Measurements from ENCODE around the gene CELF2.

CELF2 gene

DNA sequence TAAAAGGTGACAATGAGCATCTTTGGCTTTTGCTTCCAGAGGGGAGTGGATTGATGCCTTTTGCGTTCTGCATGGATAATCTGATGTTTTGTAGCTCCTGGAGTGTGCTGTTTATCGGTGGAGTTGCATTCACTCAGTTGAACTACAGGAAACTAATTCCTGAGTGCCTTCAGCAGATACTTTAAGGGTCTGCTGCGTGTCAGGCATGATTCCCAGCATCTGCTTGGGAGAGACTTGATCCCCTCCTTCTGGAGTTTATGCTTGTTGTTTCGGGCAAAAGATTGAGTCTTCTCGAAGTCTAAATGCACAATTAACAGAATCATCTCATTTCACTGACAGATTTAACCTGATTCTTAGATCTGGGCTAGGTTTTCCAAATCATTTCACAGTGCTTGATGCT lies 46.2 kb downstream of the CELF2 start:
- no peak for DNase-seq

DNA sequence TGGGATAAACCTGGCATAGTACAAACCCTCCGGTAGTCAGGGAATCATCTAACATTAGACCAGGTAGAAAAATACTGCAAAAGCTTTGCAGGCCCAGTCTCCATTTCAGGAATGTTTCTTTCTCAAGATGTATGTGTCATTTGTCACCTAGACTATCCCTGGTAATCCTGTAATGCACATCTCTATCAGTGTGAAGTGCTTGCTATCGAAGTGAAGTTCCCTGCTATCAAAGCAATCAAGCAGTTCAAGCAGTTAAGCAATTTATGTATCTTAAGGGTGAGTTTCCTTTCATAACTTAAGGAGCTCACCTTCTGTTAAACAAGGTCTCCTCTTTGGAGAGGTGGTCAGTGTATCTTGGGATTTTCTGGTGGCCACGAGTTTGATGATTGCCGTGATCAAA lies 47.2 kb downstream of the CELF2 start:
- DNase-seq: no peak

DNA sequence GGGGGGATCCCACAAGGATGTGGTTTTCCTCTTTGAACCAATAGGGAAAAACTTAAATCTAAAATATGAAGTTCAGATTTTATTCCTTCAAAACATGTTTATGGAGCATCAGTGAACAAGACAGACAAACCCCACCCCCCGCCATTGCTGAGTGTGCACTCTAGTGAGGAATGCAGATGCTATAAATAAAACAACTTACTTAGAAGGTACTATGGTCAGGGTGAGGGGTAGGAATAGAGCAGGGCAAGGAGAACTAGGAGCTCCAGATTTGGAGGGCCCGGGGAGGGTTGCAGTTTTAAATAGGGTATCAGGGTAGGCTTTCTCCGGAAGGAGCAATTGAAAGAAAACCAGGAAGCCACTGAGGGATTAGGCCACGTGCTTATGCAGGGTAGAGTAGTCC lies 47.9 kb downstream of the CELF2 start:
- no peak for DNase-seq

DNA sequence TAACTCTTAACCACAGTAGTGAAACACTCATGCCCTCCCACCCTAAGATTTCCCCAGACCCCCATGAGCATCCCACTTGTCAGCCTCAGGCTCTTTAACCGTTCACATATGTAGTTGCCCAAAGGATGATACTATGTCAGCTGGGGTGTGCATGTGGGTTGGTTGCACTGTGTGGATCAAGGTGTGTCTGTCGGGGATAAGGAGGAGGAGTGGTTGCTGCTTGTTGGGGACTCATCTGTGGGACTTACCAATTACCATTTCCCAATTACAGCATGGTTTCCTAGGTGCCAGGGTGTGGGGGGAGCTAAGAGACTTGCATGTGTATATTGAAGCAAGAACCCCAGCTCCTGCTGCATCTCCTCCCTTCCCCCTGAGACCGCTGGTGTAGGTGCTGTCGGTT lies 48.8 kb downstream of the CELF2 start:
- DNase-seq: no peak

DNA sequence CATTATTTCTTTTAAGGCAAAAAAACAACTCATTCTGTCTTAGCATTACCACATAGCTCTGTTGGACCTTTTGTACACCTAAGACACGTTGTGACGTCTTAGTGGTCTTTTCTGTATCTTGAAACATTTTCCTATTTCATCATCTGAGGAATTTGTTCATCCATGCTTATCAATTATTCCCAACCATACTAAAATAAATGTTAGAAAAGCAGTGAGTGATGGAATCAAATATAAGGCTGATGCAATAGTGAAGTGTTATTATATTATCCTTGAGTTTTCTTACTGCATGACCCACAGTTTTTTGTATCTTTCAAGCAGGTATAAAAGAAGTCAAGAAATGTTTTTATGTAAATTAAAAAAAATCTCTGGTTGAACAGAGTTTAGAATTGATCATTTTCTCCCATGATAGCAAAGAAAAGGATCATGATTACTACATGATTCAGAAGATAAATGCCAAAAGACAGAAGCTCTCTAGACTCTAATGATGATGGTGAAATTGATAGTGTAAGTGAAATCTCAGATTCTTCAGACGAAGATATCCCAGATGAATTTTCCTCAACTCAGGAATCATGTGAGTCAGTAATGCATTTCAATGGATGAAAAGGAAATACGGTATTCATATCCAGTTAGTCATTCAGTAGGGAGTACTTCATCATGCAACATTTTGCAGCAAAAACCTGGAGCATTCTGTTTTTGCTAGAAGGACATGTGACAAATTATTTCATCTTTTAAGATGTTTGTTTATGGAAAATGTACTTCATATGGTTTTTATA lies 51.4 kb downstream of the CELF2 start:
- no peak for DNase-seq

DNA sequence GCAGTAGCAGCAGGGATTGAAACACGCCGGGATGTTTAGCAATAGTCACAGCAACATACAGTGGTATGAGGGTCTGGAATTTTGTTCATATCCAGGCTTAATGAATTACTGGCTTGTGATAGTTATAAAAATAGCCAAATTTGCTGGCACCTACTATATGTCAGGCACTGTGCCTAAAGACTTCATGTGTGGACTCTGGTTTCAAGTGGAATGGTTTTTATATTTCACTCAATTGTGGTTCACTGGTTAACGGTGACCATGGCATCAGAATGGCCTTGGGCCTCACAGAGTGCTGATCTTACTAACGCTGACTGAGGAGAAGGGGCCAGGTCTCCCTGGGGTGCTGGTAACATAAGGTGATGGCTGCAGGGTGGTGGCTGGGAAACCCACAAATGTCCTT lies 55.7 kb downstream of the CELF2 start:
- DNase-seq: no peak

DNA sequence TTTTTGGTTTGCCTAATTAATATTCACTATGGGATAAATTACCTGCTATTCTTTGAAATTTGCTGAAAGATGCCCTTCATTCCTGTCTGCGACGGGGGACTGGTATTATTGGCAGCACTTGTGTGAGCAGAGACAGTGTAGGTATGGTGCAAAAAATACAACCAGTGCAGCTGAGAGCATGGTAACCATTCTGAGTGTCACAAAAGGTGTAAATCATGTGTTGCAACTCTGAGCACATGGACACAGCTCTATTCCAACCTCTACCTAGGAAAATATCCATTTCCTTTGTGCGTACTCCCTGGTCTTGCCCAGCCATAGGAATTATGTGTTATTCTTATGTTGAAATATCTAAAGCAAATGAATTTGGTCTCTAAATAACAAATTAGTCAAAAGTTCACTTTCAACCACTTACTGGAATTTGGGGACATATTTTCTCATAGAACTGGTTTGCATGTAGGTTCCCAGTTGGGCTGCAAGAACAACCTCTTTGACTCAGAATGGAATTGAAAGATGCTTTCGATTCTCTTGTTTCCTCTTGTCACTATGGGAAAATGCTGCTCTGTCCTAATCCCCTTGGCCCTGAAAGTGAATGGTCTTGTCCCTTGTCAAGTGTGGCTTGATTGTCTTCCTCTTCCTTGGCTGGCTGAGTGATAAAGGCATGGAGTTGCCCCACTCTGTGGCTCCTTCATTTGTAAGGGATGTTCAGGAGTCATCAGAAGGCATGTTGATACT lies 57.0 kb downstream of the CELF2 start:
- no peak for DNase-seq

DNA sequence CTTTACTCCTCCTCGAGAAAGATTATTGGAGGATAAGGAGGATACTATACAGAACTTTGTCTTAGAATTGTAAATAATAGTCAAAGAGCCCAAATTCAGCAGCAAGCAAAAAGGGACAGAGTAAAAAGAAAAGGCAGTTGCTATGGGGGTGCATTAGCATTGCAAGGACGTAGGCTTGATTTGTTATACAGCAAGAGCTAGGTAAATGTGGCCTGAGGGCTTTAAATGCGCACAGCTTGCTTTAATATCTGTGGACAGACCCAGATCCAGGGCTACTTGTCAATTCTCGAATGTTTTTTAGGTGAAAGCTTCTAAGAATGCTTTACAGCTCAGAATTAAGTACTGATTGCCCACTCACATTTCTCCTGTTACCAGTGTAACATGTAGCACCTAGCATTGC lies 58.5 kb downstream of the CELF2 start:
- no peak for DNase-seq

DNA sequence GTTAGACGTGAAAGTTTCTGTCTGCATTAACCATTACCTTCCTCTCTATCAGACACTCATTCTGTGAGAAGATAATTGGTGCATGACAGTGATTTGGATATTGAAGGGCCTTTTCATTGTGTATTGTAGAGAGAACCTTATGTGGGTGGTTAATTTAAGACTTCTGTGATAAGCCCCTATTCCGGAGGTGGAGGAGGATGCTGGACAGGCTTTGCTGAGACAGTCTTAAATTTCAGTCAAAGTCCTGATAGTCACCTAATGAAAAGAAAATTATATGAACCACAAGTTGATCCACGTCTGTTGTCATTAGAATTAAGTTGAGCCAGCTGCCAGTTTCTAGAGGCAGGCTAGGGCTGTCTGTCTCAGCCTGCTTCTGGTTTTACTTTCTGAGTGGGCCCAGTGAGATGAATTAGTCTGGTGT lies 62.9 kb downstream of the CELF2 start:
- DNase-seq: no peak

DNA sequence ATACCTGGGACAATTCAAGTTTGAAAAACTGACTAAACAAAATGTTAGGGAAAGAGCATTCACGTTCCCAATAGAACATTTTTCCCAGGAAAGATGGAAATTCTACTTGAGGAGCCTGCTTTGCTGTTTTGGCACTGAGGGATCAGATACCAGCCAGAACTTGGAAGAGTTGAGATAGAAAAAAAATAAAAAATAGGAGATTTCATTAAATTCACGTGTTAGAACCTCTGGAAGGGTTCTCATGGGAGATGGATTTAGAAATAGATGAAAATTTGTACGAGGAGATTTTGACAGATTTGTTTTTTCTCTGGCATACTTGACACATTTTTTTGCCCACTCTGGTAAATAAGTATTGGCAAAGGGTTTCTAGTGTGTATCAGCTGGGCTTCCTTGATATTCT lies 63.7 kb downstream of the CELF2 start:
- no peak for DNase-seq

DNA sequence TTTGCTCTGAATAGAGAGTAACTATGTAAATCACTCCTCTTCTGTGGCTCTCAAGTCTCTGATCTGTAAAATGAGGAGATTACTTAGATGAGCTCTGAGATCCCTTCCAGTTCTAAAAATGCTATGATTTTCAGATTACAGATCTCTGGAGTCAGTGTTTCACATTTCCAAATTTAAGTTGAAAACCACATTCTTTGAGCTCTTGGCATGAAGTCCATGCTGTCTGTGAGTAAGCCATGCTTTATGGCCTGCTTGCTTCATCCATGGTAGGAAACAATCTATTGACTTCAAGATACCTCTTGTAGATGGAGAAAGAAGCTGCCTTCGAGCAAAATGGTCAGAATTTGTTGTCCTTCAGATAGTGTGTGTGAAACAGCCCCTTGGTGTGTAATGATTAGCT lies 64.9 kb downstream of the CELF2 start:
- no peak for DNase-seq

DNA sequence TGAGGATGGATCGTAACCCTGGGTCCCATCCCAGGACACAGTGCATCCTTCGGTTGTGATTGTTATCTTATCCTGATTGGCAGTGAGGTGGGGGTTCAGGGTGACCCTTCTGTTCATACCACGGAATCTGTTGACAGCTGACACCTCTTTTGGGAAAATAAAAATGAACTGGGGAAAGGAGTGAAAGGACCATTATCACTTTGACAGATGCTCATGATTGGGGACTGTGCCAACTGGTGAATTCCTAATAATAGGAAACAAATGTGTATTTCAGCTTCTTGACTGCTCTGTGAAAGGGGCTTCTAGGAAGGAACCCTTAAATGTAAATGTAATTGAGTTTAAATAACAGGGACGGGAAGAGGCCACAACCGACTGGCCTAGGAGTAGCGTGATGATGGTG lies 65.4 kb downstream of the CELF2 start:
- DNase-seq: no peak

DNA sequence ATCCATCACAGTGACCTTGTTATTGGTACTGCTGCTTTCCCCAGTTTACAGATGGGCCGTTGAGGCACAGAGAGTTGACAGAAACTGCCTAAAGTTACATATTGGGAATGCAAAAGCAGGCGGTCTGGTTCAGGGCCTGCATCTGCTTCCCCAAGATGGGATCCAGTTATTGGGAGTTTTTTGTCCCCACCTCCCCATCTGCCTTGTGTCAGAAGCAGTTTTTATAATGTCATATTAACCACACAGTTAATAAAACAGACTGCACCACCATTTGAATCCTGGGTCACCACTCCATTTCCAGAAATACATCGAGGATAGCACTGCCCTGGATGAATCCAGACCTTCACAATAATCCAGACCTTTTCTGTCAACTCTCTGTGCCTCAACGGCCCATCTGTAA lies 67.9 kb downstream of the CELF2 start:
- no peak for DNase-seq

DNA sequence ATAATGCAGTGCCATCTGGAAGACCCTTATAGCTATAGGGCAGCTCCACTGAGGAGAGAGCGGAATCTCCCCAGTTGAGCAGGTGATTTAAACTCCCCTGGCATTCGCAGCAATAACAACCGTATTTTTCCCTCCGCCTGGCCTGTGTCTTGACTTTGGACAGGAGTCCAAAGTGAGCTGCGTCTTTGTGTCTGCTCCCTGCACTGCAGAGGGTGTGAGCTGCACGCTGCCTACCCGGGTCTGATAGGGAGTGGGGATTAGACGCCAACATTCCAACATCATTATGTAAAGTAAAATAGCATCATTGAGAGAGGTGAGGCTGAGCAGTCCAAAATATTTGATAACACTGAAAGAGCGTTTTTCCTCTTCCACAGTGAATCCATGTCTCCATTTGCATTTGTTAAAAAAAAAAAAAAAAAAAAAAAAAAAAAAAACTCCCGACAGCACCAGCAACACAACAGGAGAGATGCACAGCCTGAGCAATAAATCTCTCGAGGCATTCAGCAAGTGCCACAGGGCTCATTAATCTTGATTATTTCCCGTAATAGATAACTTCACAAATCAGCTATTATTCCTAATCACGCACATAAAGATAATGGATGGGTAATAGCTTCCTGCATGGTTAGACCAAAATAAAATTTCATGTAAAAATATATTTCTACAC lies 68.6 kb downstream of the CELF2 start:
- DNase-seq: no peak

DNA sequence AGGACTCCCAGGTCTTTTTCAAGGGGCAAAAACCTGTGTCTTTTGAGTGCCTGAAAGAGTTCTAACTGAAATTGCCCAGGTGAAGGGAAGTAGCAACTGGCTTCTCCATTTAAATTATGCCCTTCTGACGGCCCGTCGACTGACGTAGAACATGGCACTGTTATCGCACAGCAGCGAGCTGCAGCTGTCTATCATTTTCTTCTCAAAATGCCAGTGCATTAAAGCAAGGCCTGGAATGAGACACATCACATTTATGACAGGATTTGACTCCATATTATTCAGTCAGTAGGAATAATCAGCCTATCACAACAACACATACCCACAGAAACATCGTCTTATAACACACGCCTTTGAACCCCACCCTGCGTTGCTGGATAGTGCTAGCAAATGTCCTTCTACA lies 69.7 kb downstream of the CELF2 start:
- DNase-seq: no peak

DNA sequence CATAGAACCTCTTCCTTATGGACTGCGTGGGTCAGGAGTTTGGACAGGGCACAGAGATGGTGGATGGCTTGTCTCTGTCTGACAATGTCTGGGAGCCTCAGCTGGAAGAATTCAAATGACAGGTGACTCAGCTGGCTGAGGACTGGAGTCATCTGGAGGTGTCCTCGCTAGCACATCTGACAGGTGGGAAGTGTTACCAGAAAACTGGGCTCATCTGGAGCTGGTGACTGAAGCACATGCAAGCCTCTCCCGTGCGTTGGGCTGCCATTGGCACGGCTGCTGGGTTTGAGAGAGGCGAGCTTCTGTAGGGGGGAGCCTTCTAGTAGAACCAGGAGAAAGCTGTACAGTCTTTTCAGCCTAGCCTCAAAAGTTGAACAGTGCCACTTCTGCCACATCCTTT lies 71.0 kb downstream of the CELF2 start:
- DNase-seq: no peak

DNA sequence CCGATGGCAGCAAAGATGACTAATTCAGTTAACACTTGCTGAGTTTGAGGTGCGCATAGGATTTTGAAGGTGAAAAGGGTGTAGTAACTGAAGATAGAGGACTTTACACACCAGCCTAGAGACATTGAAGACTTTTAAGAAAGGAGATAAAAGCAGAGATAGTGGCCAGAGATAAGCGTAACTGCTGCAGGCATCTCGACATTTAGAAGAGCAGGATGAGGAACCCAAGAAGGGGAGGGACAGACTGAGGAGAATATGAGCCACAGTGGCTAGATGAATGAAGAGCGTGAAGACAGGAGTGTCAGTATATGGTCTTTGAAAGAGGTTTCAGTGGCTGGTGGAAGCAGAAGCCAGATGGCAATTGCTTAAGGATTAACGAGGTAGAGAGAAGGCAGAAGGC lies 71.6 kb downstream of the CELF2 start:
- DNase-seq: no peak

DNA sequence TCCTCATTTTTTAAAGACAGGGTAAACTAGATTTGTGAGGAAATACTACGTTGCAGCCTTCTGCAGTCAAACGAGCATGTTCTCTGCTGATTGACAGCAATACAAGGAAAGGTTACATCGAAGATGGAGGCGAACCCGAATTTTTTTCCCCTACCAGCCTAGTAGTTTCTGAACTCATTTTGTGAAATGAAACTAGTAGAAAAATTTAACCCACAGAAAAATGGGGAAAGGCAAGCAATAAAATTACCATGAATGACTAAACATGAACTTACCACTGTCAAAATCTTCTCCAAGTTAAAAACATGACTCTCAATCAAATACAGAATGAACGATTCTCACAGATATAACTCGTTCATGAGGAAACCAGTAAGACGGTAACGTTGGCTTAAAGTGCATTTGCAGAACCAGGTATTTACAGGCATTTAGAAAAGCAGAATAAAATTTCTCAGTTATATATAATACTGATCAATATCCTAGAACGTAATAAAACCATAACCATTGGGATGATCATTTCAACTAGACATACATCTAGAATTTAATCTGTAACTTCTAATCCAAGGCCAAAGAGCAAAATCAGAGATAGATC lies 73.9 kb downstream of the CELF2 start:
- no peak for DNase-seq

DNA sequence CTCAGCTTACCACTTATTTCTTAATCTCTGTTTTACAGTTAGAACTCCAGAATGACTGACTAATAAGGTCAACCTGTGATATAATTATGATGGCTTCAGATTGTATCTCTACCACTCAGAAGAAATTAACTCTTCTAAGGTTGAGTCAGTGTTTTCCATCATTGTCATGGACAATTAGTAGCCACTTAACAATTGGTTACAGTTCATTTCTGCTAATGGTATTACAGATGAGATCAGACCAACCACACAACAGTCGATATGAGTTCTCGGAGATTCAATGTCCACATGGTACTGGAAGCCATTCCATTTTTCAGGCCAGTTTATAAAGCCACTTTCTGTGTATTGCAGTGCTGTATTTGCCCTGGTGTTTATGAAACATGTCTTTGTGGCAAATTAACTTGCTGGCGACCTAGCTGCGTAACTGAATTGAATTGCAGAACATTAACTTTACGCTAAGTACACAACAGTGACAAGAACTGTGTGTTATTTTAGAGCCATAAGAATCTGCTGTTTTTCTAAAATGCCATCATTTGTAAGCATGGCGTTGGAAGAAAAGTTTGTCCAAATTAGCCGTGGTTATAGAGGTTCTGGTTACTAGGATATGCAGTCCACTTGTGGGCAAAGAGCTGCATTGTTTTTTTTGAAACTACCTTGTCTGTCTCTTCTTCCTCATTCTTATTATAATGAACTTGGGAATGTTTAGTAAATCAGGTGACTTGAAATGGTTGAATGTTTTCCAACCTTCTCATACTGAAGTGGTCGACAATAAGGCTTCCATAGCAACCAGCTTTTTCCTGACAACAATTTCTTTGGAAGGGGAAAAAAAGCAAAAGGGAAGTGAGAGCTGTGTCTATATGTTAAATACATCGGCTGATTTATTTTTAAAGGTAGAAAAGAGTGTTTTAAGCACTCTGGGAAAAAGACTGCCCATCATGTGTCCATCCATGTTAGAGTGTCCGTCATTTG lies 76.4 kb downstream of the CELF2 start:
- no peak for DNase-seq

DNA sequence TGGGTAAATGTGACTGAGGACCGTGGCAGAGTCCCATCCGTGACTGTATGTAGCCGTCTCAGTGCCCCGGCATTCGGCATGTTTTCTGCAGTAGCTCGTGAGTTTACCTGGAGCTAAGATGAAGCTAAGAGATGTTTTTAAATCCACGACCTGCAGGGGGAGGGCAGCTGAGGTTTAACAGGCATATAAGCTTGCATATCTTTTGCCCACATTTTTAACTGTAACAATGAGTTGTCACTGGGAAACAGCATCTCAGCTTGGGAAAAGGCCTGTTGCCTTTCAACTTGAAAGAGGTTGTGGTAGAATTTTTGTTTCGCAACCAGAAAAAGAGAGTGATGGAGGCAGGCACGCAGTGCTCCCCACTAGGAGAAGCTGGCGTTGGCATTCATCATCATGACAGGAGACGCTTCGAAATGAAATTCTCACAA lies 77.7 kb downstream of the CELF2 start:
- no peak for DNase-seq

DNA sequence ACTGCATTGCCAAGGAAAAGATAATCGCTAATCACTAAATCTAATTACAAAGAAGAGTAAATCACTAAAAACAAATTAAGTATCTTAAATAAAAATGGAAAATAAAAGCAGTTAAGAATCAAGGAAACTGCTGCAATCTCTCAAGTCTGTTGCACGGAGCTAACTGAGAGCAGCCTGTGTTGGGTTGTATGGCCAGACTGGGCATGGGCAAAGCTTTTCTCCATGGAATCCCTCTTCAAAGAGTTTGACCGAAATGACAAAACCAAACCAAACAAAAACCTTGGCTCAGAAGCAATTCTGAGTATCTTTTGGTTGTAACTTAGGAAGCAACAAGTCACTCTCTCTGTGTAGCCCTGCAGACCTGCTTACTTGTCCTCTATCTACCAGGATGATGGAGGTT lies 78.8 kb downstream of the CELF2 start:
- no peak for DNase-seq

DNA sequence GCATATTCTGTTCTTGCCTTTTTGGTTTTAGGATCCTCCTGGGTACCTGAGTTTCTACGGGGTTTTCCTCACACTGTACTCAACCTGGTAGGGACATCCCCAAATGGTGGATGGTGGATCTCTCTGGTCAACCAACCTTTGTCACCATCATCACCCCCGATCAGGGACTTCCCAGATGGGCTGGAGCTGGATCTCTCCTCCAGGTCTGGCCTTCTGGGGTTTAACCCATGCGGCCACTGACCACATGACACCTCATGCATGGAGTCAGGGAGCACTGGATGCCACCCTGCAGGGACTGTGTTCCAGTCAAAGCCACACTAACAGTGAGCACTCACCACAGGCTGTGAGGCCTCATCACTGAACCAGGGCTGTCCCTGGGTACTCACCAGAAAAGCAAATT lies 80.0 kb downstream of the CELF2 start:
- no peak for DNase-seq

DNA sequence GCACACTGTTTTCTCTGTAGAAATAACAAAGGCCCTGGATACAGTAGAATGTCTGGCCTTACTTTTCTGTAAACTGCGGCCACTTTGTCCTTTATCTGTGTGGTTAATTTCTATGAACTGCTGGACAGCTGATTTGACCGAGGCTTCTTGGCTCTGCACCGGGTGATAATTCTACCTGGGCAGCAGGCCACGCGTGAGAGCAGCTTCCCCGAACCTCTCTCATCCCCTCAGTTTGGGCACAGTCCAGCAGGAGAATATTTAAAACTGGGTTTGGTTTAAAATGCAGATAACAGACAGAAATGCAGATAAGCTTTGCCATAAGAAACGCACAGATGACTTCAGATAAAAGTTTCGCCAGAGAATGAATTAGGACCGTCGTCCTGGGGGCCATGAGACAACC lies 81.0 kb downstream of the CELF2 start:
- DNase-seq: no peak
